Measurements from ENCODE around the gene LMF1. TPM values are rescaled to one million over a fixed set of nuclear protein-coding genes. Genes with fewer than 3 reads are reported as not detected.

The LMF1 gene
- total and polyA plus RNA-seq, 2 of the 8 experiments (the other 6 are each of a cell fraction or from before 2014, with no cell fraction given) = 3.5 to 9.1 TPM

DNA sequence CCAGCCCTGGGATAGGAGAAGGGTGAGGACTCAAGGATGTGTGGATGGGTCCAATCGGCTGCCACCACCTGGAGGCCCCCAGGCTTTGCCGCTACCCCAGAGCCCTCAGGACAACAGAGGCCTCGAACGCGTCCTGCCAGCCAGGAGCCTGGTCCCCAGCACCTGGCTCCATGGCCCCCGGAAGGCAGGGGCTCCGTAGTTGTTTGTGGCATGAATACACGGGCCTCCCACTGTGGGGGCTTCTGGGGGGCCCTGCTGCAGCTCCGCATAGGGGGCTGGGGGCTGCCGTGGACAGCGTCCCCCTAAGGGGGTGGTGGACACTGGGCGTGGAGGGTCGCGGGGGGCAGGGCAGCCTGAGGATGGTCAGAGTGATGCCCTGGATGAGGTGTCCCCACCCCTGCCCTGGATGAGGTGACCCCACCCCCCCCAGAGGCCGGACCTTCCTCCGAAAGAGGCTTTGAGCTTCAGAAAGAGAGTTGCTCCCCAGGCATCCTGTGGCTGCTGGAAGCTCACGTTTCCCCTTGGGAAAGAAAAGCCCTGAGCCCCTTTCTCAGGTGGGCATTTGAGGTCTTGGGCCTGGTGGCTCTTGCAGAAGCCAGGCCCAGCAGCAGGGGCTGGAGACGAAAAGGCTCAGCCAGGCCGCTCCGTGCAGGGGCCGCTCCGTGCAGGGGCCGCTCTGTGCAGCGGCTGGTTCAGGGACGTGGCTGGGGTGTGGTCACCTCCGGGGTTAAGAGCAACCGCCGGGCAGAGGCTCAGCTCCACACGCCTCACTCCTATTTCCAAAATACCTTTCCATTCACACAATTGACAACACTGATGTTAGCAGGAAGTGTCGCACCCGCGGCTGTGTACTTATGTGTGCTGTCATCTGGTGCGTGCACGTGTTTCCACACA lies 130.0 kb downstream of the LMF1 start:
- POLR2A ChIA-PET (ENCODE audit: partially characterized antibody) = no interaction called here
- no peak overlapping the region for H2AK5ac ChIP-seq (ENCODE audit: low read depth, low read length)
- no peak overlapping the region for H3K27ac ChIP-seq (ENCODE audit: low read depth, low read length)
- no peak overlapping the region for H2BK120ac ChIP-seq (replicated peaks; ENCODE audit: low read depth, low read length)
- no peak overlapping the region for H3K9ac ChIP-seq (replicated peaks in 1 of 4; ENCODE audit: extremely low read depth in 1 of 4, low read depth in 3 of 4, low read length in 3 of 4)
- H3K18ac ChIP-seq (ENCODE audit: extremely low read depth, low read length) = no peak overlapping the region
- H3K79me2 ChIP-seq (ENCODE audit: control insufficient read depth in 1 of 2, insufficient read depth in 2 of 2, low read length in 2 of 2) = no peaks in the 10 kb centered on the region
- no peaks in the 10 kb centered on the region for H4K20me1 ChIP-seq (replicated peaks in 1 of 2; ENCODE audit: control insufficient read depth in 1 of 2, insufficient read depth in 2 of 2, low read length in 2 of 2)
- no peak overlapping the region for H2BK15ac ChIP-seq (ENCODE audit: low read length)
- no peak overlapping the region for H3K23ac ChIP-seq (ENCODE audit: insufficient read length)
- peaks cover 6 to 60% of the 10 kb centered on the region in 2 experiments; a peak in 3 of 4 replicates for H3K9me3 ChIP-seq (ENCODE audit: insufficient read depth in 2 of 2, low read depth in 1 of 2, low read length in 1 of 2)
- H3K27me3 ChIP-seq (replicated peaks in 1 of 4; ENCODE audit: control insufficient read depth in 3 of 4, extremely low read depth in 1 of 4, insufficient read depth in 3 of 4, low read length in 3 of 4) = no peaks in the 10 kb centered on the region
- no peak for FAIRE-seq
- H2BK12ac ChIP-seq (ENCODE audit: low read depth, low read length) = no peak overlapping the region
- no peak overlapping the region for H4K8ac ChIP-seq (ENCODE audit: extremely low read depth, insufficient read depth, low read length)
- no peak for DNase-seq (ENCODE audit: low read depth in 1 of 2, low spot score in 2 of 2)
- no peaks in the 10 kb centered on the region for H3K36me3 ChIP-seq (ENCODE audit: control insufficient read depth in 2 of 4, insufficient read depth in 4 of 4, low read length in 3 of 4)
- no peak overlapping the region for H2BK5ac ChIP-seq (ENCODE audit: low read depth, low read length)
- WGBS, 2 experiments (ENCODE audit: extremely low coverage in 1 of 2, insufficient coverage in 1 of 2, insufficient read length in 1 of 2, insufficient replicate concordance in 2 of 2, low coverage in 1 of 2, low lambda C conversion rate in 2 of 2, missing lambda C conversion rate in 1 of 2) = 93% methylated on average over 26 of the region's 34 CpGs; no CpG with 5 or more reads in 1 of the 2 experiments
- no peak overlapping the region for H3K56ac ChIP-seq (replicated peaks; ENCODE audit: insufficient read length, low read depth, low read length)
- no peaks in the 10 kb centered on the region; a peak in 1 of 7 replicates for H3K4me1 ChIP-seq (replicated peaks in 1 of 4; ENCODE audit: control insufficient read depth in 3 of 4, insufficient read depth in 4 of 4, low read length in 3 of 4)
- H2AFZ ChIP-seq (ENCODE audit: low read length) = no peak overlapping the region
- CTCF ChIA-PET (ENCODE audit: partially characterized antibody) = no interaction called here
- no peak overlapping the region for H3K4me2 ChIP-seq (ENCODE audit: insufficient read depth in 1 of 2, low read depth in 2 of 2, low read length in 2 of 2)
- no peak overlapping the region for H3K4me3 ChIP-seq (ENCODE audit: extremely low read depth in 1 of 4, insufficient read depth in 2 of 4, low read depth in 3 of 4, low read length in 4 of 4)
- no peak overlapping the region for H3K14ac ChIP-seq (ENCODE audit: insufficient read length)
- H4K91ac ChIP-seq (replicated peaks; ENCODE audit: insufficient read length, low read length) = no peak overlapping the region
- H3K79me1 ChIP-seq (ENCODE audit: low read depth, low read length) = no peaks in the 10 kb centered on the region
- no peak overlapping the region for H2BK20ac ChIP-seq (ENCODE audit: low read length)
- no peak overlapping the region for H3K4ac ChIP-seq (replicated peaks; ENCODE audit: insufficient read length, low read depth, low read length)
- no peaks in the 10 kb centered on the region for H3K23me2 ChIP-seq (ENCODE audit: low read depth, low read length)
- H4K5ac ChIP-seq (ENCODE audit: insufficient read length, low read depth, low read length) = no peak overlapping the region
- TF ChIP-seq SP4 (IDR thresholded peaks at IDR 0.05; ENCODE audit: low read length) (no peak), KDM1A (IDR thresholded peaks at IDR 0.05; ENCODE audit: borderline replicate concordance, low read length) (no peak), CHD2 (IDR thresholded peaks at IDR 0.05; ENCODE audit: low read length) (no peak), KDM4A (IDR thresholded peaks at IDR 0.05; ENCODE audit: low read depth, low read length, severe bottlenecking) (no peak), NANOG (IDR thresholded peaks at IDR 0.05; ENCODE audit: insufficient read depth, low read depth, low read length, poor library complexity, severe bottlenecking) (no peak), SIN3A (conservative IDR thresholded peaks at IDR 0.05 in 1 of 2, IDR thresholded peaks at IDR 0.05 in 1 of 2; ENCODE audit: low read depth in 1 of 2, low read length in 2 of 2) (no peak), CEBPB (IDR thresholded peaks at IDR 0.05; ENCODE audit: low read depth, low read length) (no peak), TAF1 (IDR thresholded peaks at IDR 0.05; ENCODE audit: low read depth, low read length) (no peak), CBX5 (IDR thresholded peaks at IDR 0.05; ENCODE audit: low read depth, low read length) (no peak), HDAC2 (IDR thresholded peaks at IDR 0.05; ENCODE audit: borderline replicate concordance in 1 of 2, low read depth in 2 of 2, low read length in 2 of 2) (no peak), SP1 (IDR thresholded peaks at IDR 0.05; ENCODE audit: low read depth, low read length) (no peak), CHD1 (IDR thresholded peaks at IDR 0.05; ENCODE audit: low read depth, low read length) (no peak)

Measured in H1 (cell line).